ENCODE results near the gene ARHGAP19.

Gene ARHGAP19, protein sequence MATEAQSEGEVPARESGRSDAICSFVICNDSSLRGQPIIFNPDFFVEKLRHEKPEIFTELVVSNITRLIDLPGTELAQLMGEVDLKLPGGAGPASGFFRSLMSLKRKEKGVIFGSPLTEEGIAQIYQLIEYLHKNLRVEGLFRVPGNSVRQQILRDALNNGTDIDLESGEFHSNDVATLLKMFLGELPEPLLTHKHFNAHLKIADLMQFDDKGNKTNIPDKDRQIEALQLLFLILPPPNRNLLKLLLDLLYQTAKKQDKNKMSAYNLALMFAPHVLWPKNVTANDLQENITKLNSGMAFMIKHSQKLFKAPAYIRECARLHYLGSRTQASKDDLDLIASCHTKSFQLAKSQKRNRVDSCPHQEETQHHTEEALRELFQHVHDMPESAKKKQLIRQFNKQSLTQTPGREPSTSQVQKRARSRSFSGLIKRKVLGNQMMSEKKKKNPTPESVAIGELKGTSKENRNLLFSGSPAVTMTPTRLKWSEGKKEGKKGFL

DNA sequence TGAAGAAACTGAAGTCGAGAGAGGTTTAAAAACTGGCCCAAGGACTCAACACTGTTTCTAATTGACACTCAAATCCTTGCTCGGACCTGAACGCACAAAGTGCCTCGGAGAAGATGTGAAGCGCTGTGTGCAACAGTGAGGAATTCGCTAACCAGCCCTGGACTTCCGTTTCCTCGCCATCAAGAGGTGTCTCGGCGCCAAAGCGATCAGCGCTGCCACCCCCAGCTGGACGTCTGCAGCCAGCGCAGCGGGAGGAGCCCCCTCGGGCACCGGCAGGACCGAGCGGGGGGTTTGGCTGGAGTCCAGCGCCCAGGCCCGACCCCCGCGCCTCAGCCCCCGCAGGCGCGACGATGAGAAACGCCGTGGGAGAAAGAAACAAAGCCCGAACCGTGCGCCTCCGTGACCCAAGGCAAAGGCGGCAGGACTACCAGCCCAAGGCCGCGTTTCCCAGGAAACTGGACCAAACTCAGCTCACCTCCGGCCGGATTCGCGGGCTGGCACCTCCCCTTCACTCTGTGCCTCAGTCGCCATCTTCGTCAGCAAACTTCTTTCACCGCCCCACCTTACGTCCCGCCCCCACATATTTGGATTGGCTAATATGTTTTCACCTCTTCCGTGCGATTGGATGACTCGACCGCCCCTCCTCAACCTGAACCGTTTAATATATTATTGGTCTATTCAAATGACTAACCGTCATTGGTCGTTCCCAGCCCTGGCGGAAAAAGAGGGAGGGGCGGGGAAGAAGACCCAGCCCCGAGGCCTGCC, at the start of gene ARHGAP19:
ARHGAP19 (minus strand) TSS at position 541 of the 765 bp plus-strand sequence; CDS start at position 531, 10 bp downstream.
- peak; percentile 99 for DNase-seq

- no peak for DNase-seq
Measured at GRCh38 chr10:97341416-97341815, 49.0 kb upstream of the ARHGAP19 start.

GRCh38 chr10:97338041-97338440, 45.6 kb upstream of the ARHGAP19 start:
- no peak for DNase-seq

GRCh38 chr10:97336942-97337831, 44.8 kb upstream of the ARHGAP19 start:
- DNase-seq = no peak

GRCh38 chr10:97336446-97336845, 44.0 kb upstream of the ARHGAP19 start:
- no peak for DNase-seq

- DNase-seq = no peak
Measured at GRCh38 chr10:97336006-97336405, 43.6 kb upstream of the ARHGAP19 start.

- DNase-seq = no peak
Measured at GRCh38 chr10:97335188-97335619, 42.8 kb upstream of the ARHGAP19 start.

DNA sequence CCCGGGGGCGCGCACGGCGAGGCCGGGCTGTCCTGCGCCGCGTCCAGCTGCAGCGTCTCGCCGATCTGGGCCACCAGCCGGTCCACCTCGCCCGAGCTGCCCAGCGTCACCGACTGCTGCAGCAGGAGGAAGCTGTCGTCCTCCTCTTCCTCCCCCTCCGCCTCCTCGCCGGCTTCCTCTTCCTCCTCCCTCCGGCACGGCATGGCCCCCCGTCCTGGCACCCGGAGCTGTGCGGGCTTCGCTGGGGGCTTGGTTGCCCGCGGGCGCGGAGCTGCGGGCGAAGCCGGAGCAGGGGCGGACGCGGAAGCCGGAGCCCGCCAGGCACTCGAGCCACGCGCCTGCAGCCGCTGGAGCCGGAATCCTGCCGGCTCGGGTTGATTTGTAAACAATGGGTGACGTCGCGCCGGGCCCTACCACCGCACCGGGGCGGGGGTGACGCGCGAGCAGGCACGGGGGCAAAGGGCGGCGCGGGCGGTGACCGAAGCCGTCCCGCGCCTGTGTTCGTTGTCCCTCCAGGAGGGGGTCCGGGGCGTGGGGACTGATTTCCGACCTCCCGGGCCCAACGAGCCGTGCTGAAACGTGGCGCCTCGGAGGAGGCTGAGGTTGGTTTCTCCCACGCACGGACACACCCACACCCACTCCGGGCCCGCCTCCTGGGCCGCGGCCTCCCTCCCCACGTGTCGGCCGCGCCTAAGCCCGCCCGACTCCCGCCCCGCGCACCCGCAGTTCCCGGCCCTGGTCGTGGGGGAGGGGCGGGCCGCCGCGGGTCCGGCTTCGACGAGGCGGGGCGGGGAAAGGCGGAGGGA, 42.1 kb upstream of the ARHGAP19 start, which contains the start of gene FRAT2:
FRAT2 (minus strand) TSS at position 360 of the 806 bp plus-strand sequence; CDS start at position 203, 157 bp downstream.
- peak; percentile 75 for DNase-seq

DNA sequence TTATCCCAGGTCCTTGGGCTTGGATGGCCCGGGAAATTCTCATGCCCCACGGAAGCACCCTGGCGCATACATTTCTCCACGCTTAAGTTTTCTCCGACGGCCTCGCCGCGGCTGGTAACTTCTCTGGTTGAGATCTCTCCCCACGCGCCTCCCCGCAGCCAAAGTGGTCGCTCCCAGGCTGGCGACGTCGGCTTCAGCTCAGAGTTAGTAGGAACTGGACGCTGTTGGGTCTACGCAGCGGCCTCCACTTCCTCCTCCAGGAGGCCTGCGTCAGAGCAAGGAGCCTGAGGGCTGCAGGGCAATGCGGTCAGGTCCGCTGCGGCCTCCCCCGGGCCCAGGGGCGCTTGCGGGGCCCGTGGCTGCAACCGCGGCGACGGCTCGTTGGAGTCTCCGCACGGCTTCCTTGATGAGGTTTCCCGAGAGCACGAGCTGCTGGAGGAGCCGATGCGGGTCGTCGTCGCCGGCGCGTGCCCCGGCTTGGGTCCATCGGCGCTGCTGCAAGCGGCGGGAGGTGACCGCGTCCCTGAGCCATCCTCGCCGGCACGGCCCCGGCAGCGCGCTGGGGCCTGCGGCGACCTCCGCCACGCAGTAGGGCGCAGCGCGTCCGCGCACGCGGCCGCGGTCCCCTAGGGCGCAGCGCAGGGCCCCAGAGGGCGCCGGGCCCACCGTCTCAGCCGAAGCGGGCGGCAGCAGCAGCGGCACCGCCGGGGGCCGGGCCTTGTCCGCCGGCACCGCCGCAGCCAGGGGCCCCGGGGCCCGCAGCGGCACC, 41.3 kb upstream of the ARHGAP19 start:
- no peak for DNase-seq

GRCh38 chr10:97333351-97333600, 40.8 kb upstream of the ARHGAP19 start:
- no peak for DNase-seq

DNA sequence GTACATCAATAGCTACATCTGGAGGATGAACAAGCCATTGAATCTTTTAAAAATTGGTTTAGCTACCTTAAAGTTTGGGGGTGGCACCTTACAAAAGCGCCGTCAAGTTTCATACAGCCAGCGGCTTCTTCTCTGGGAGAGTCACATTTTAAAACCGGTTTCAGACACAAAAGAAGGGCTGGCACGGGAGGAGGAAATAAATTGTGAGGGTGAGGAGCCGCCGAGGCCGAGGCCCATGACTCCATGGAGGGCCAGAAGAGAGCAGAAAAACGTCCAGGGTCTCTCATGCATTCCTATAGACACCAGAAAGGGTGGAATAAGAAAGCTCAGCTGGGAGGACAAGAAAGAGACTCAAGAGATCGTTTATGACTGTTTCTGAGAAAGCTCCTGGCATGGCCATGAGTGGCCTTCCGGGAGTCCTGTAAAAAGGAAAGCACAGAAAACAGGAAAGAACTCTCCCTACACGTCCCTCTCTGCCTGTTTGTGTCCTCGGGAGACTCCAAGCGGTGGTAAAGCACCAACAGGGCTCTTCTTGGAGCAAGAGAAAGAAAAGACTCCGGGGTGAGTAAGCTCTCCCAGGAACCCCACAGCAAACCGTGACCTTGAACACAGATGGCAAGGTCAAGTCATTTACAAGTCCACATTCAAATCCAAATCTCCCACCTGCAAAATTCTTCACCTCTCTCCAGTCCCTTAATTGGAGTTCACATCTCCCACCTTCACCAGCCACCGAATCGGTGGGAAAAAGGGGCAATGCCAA, 40.3 kb upstream of the ARHGAP19 start:
- peak; percentile 19 for DNase-seq

- no peak for DNase-seq
Measured at GRCh38 chr10:97331153-97331703, 38.8 kb upstream of the ARHGAP19 start.

DNA sequence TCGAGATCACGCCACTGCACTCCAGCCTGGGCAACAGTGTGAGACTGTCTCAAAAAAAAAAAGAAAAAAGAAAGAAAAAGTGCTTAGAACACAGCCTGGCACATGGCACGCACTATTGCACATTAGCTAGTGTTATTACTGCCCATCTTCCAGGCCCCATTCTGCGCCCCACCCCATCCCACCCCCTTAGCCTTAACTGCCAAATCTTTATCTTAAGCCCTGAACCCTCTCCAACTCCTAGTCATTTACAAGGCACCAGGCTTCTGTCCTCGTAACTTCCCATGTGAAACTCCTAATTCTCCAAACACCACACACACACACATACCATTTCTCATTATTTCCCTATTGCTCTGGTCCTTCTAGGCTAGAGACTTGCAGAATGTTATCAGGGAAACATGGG, 37.3 kb upstream of the ARHGAP19 start:
- DNase-seq = no peak

DNA sequence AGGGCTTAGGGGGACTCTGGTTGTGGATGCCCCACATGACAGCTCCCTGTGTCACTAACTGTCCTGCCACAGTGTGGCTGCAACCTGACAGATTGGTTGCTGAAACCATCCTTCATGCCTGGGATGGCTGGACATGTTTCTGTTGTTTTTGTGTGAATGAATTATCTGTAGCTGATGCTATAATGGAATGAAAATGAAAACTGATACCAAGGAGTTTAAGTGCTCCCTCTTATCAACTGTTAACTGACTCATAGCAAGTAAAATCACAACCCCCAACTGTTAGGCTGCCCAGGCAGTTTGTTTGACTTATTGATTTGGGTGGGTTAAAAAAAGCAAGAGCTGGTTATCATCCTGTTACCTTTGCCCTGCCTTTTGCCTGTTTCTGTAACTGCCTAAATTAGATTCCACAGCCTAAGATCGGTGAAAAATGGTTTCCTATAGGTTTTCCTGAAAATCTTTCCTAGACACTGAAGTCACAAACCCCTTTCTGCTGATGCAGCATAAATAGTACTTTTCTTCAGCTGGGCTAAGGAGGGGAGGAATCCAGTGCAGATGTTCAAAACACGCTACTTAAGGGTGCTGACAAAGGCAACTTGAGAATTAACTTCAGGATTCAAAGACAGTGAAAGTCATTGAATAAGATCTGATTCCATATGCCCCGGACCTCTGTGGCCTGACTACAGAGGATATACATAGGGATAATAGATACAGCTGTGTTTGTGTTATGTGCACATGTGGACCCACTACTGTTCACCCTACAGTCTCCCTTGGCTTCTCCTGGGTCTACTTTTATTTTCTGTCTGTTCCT, 36.4 kb upstream of the ARHGAP19 start:
- DNase-seq = no peak

GRCh38 chr10:97327348-97328294, 35.2 kb upstream of the ARHGAP19 start:
- DNase-seq = peak; percentile 41

DNA sequence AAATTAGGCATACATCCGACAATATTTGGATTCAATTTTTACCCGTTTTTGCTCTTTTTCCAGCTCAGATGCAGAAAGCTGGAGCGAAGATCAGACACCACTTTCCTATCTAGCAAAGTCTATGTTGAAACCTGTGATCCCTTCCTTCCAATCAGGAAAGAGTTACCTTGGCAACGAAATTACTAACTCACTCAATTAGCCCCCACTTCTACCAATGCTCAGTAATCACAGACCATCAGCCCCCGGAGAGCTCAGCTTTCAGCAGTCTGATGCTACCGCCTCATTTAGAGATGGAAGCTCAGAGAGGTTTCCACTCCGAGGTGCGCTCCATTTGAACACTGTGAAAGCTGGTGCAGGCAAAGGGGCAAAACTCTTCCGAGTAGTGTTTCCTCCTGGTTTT, 33.3 kb upstream of the ARHGAP19 start:
- no peak for DNase-seq

GRCh38 chr10:97323501-97323900, 31.1 kb upstream of the ARHGAP19 start:
- DNase-seq = no peak

DNA sequence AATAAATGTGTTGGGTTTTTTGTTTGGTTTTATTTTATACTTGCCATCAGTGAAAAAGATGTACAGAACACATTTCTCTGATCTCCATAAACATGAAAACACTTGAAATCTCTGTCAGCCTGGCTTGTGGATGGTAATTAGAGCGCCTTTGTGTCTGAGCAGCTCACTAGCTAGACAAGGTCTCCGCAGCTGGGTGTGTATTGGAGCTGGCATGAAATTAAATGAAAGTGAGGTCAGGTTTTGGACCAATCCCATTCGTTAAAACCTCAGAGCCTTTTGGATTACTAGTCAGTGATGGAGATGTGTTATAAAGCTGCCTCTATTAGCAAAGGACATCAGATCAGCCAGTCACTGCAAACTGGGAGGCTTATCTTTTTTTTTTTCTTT, 29.4 kb upstream of the ARHGAP19 start:
- DNase-seq = no peak

Data from SHP77 treated with DMSO at 0.1 percent for 48 hours (cell line).